ENCODE results near the gene SMPD4. TPM values are rescaled to one million over a fixed set of nuclear protein-coding genes. Genes with fewer than 3 reads are reported as not detected.
"Not testable (repeated sequence)": the region's sequence is repeated elsewhere in the genome, so short reads cannot be mapped to it uniquely, and the experiment has no call there.

SMPD4 gene
- total and polyA plus RNA-seq, 2 experiments from 2014 or later = 23.8 to 37.1 TPM

GRCh38 chr2:130138841-130139251 lies 42.6 kb downstream of the SMPD4 start:
- H4K20me1 ChIP-seq (ENCODE audit: insufficient read depth); H3K4me2 ChIP-seq (ENCODE audit: unreplicated experiment); H3K27ac ChIP-seq; in situ Hi-C loops (cut with MboI); H3K9ac ChIP-seq; H3F3A ChIP-seq (ENCODE audit: insufficient read depth); H3K36me3 ChIP-seq (ENCODE audit: low read depth); H3K9me3 ChIP-seq (ENCODE audit: low read depth); H3K9me2 ChIP-seq (ENCODE audit: insufficient read depth); H3K79me2 ChIP-seq (ENCODE audit: insufficient read depth); H2AFZ ChIP-seq; H3K4me3 ChIP-seq; H3K27me3 ChIP-seq (replicated peaks; ENCODE audit: insufficient read depth); H3K4me1 ChIP-seq (ENCODE audit: insufficient read depth); DNase-seq: not testable (repeated sequence)
- 78 to 79% methylated on average over 15 of the region's 15 CpGs for whole genome bisulfite sequencing, 2 experiments (ENCODE audit: low coverage in 1 of 2, low lambda C conversion rate in 2 of 2, missing lambda C conversion rate in 2 of 2)

- H3K4me2 ChIP-seq (ENCODE audit: unreplicated experiment); H3K27ac ChIP-seq; H3F3A ChIP-seq (ENCODE audit: insufficient read depth); H4K20me1 ChIP-seq (ENCODE audit: insufficient read depth); H3K9me2 ChIP-seq (ENCODE audit: insufficient read depth); H2AFZ ChIP-seq; H3K9me3 ChIP-seq (ENCODE audit: low read depth); H3K79me2 ChIP-seq (ENCODE audit: insufficient read depth); H3K4me3 ChIP-seq; H3K9ac ChIP-seq; H3K27me3 ChIP-seq (replicated peaks; ENCODE audit: insufficient read depth); H3K4me1 ChIP-seq (ENCODE audit: insufficient read depth); DNase-seq; H3K36me3 ChIP-seq (ENCODE audit: low read depth); in situ Hi-C loops (cut with MboI): not testable (repeated sequence)
- 77 to 86% methylated on average over 7 to 10 of the region's 13 CpGs for WGBS, 2 experiments (ENCODE audit: low coverage in 1 of 2, low lambda C conversion rate in 2 of 2, missing lambda C conversion rate in 2 of 2)
Observed at GRCh38 chr2:130138326-130138725, 43.1 kb downstream of the SMPD4 start.

- H3F3A ChIP-seq (ENCODE audit: insufficient read depth); H2AFZ ChIP-seq; in situ Hi-C loops (cut with MboI); H3K27ac ChIP-seq; H3K36me3 ChIP-seq (ENCODE audit: low read depth); H3K4me3 ChIP-seq; H3K9me3 ChIP-seq (ENCODE audit: low read depth); H4K20me1 ChIP-seq (ENCODE audit: insufficient read depth); H3K9me2 ChIP-seq (ENCODE audit: insufficient read depth); H3K9ac ChIP-seq; DNase-seq; H3K79me2 ChIP-seq (ENCODE audit: insufficient read depth); H3K4me1 ChIP-seq (ENCODE audit: insufficient read depth); H3K27me3 ChIP-seq (replicated peaks; ENCODE audit: insufficient read depth); H3K4me2 ChIP-seq (ENCODE audit: unreplicated experiment): not testable (repeated sequence)
- WGBS, 2 experiments (ENCODE audit: low coverage in 1 of 2, low lambda C conversion rate in 2 of 2, missing lambda C conversion rate in 2 of 2) = 76 to 84% methylated on average over 5 of the region's 5 CpGs
Observed at GRCh38 chr2:130137118-130137517, 44.3 kb downstream of the SMPD4 start.

GRCh38 chr2:130136546-130136945 lies 44.9 kb downstream of the SMPD4 start:
- DNase-seq; H2AFZ ChIP-seq; H4K20me1 ChIP-seq (ENCODE audit: insufficient read depth); H3K36me3 ChIP-seq (ENCODE audit: low read depth); H3K9me3 ChIP-seq (ENCODE audit: low read depth); H3K79me2 ChIP-seq (ENCODE audit: insufficient read depth); H3K4me1 ChIP-seq (ENCODE audit: insufficient read depth); H3F3A ChIP-seq (ENCODE audit: insufficient read depth); H3K9ac ChIP-seq; H3K4me2 ChIP-seq (ENCODE audit: unreplicated experiment); H3K27ac ChIP-seq; H3K27me3 ChIP-seq (replicated peaks; ENCODE audit: insufficient read depth); H3K9me2 ChIP-seq (ENCODE audit: insufficient read depth); H3K4me3 ChIP-seq; in situ Hi-C loops (cut with MboI): not testable (repeated sequence)
- WGBS, 2 experiments (ENCODE audit: low coverage in 1 of 2, low lambda C conversion rate in 2 of 2, missing lambda C conversion rate in 2 of 2) = 64 to 75% methylated on average over 7 to 8 of the region's 10 CpGs

- no peak for DNase-seq
- Histone ChIP-seq H3K9me3 (ENCODE audit: low read depth) (no peaks in the 10 kb centered on the region), H3K27ac (no peak overlapping the region), H3K27me3 (replicated peaks; ENCODE audit: insufficient read depth) (no peaks in the 10 kb centered on the region), H3K36me3 (ENCODE audit: low read depth) (no peaks in the 10 kb centered on the region), H3K9ac (no peak overlapping the region), H2AFZ (no peak overlapping the region), H3F3A (ENCODE audit: insufficient read depth) (no peaks in the 10 kb centered on the region), H3K4me1 (ENCODE audit: insufficient read depth) (no peaks in the 10 kb centered on the region), H3K79me2 (ENCODE audit: insufficient read depth) (no peaks in the 10 kb centered on the region), H3K4me3 (no peak overlapping the region), H3K9me2 (ENCODE audit: insufficient read depth) (no peaks in the 10 kb centered on the region), H4K20me1 (ENCODE audit: insufficient read depth) (no peaks in the 10 kb centered on the region), H3K4me2 (ENCODE audit: unreplicated experiment) (no peak overlapping the region)
- in situ Hi-C loops (cut with MboI) = no loop called here
- 74 to 80% methylated on average over 15 of the region's 15 CpGs for WGBS, 2 experiments (ENCODE audit: low coverage in 1 of 2, low lambda C conversion rate in 2 of 2, missing lambda C conversion rate in 2 of 2)
- TF ChIP-seq EZH2phosphoT487 (IDR thresholded peaks at IDR 0.05; ENCODE audit: insufficient read depth, low read depth) = no peak
- no peak for TF ChIP-seq EZH2 (IDR thresholded peaks at IDR 0.05; ENCODE audit: insufficient read depth, poor library complexity, severe bottlenecking)
Observed at GRCh38 chr2:130135692-130136541, 45.5 kb downstream of the SMPD4 start.

GRCh38 chr2:130129120-130129829 lies 52.1 kb downstream of the SMPD4 start, which contains the start of gene POTEF:
Gene POTEF (minus strand): TSS chr2:130129222. CDS start chr2:130120515, 8,707 bp downstream.
- H3K4me1 ChIP-seq (ENCODE audit: insufficient read depth); H3K27ac ChIP-seq; H3K4me3 ChIP-seq; H3K9me2 ChIP-seq (ENCODE audit: insufficient read depth); H4K20me1 ChIP-seq (ENCODE audit: insufficient read depth); H2AFZ ChIP-seq; H3F3A ChIP-seq (ENCODE audit: insufficient read depth); DNase-seq; H3K4me2 ChIP-seq (ENCODE audit: unreplicated experiment); H3K9me3 ChIP-seq (ENCODE audit: low read depth); H3K36me3 ChIP-seq (ENCODE audit: low read depth); in situ Hi-C loops (cut with MboI); H3K79me2 ChIP-seq (ENCODE audit: insufficient read depth); H3K9ac ChIP-seq; H3K27me3 ChIP-seq (replicated peaks; ENCODE audit: insufficient read depth): not testable (repeated sequence)
- 66 to 72% methylated on average over 19 to 24 of the region's 29 CpGs for WGBS, 2 experiments (ENCODE audit: low coverage in 1 of 2, low lambda C conversion rate in 2 of 2, missing lambda C conversion rate in 2 of 2)

GRCh38 chr2:130128464-130128863 lies 52.9 kb downstream of the SMPD4 start:
- H3F3A ChIP-seq (ENCODE audit: insufficient read depth); H2AFZ ChIP-seq; H3K9me3 ChIP-seq (ENCODE audit: low read depth); H3K27ac ChIP-seq; H3K9ac ChIP-seq; H3K27me3 ChIP-seq (replicated peaks; ENCODE audit: insufficient read depth); DNase-seq; H3K79me2 ChIP-seq (ENCODE audit: insufficient read depth); in situ Hi-C loops (cut with MboI); H3K9me2 ChIP-seq (ENCODE audit: insufficient read depth); H3K4me2 ChIP-seq (ENCODE audit: unreplicated experiment); H3K36me3 ChIP-seq (ENCODE audit: low read depth); H4K20me1 ChIP-seq (ENCODE audit: insufficient read depth); H3K4me3 ChIP-seq; H3K4me1 ChIP-seq (ENCODE audit: insufficient read depth): not testable (repeated sequence)
- WGBS, 2 experiments (ENCODE audit: low coverage in 1 of 2, low lambda C conversion rate in 2 of 2, missing lambda C conversion rate in 2 of 2) = 66 to 73% methylated on average over 7 to 11 of the region's 14 CpGs
